ENCODE data around the gene EFS. TPM values are rescaled to one million over a fixed set of nuclear protein-coding genes. Genes with fewer than 3 reads are reported as not detected.
A peak's percentile ranks its signal among the peaks of the same experiment; 100 is the strongest.
"Not testable (repeated sequence)": the region's sequence is repeated elsewhere in the genome, so short reads cannot be mapped to it uniquely, and the experiment has no call there.

EFS gene
- total and polyA plus RNA-seq, 2 experiments from 2014 or later = 16.7 to 36.6 TPM

DNA sequence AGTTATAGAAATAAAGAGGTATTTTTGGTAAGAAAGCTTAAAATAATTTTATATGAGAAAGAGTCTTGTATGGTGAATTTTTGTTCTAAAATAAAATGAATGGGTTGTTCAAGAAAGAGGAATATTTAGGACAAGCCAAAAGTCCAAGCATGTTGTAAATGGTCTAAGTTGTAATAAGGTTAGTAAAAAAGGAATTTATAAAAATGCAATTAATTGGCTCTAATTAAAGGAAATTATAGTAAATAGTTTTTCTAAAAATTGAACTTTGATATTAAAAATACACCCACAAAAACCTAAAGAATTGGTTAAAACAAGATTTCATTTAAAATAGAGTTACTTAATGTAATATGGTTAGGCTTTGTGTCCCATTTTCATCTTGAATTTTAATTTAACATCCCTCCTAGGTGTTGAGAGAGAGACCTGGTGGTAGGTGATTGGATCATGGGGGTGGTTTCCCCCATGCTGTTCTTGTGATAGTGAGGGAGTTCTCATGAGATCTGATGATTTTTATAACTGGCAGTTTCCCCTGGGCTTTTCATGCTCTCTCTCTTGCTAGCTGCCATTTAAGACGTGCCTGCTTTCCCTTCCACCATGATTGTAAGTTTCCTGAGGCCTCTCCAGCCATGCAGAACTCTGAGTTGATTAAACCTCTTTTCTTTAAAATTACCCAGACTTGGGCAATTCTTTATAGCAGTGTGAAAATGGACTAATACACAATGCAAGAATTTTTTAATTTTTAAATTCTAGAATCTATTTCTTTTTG is 25.3 kb downstream of the EFS start:
- no peak for TF ChIP-seq CTCF (IDR thresholded peaks at IDR 0.05; ENCODE audit: low read depth, low read length)
- Histone ChIP-seq H3K27ac (no peak overlapping the region), H3K36me3 (no peaks in the 10 kb centered on the region), H3K27me3 (no peaks in the 10 kb centered on the region), H3K9me3 (ENCODE audit: low read depth) (no peaks in the 10 kb centered on the region), H3K4me3 (no peak overlapping the region), H3K4me1 (ENCODE audit: low read depth) (no peaks in the 10 kb centered on the region)
- DNase-seq (ENCODE audit: low read depth in 1 of 2, low spot score in 1 of 2) = no peak

- no peak overlapping the region for H3K4me3 ChIP-seq
- no peaks in the 10 kb centered on the region for H3K27me3 ChIP-seq
- H3K27ac ChIP-seq = no peak overlapping the region
- H3K36me3 ChIP-seq = no peaks in the 10 kb centered on the region
- H3K9me3 ChIP-seq (ENCODE audit: low read depth) = no peaks in the 10 kb centered on the region
- no peak for TF ChIP-seq CTCF (IDR thresholded peaks at IDR 0.05; ENCODE audit: low read depth, low read length)
- DNase-seq (ENCODE audit: low read depth in 1 of 2, low spot score in 1 of 2) = no peak
- H3K4me1 ChIP-seq (ENCODE audit: low read depth) = no peaks in the 10 kb centered on the region
Observed at GRCh38 chr14:23335623-23336022, 29.3 kb downstream of the EFS start.

DNA sequence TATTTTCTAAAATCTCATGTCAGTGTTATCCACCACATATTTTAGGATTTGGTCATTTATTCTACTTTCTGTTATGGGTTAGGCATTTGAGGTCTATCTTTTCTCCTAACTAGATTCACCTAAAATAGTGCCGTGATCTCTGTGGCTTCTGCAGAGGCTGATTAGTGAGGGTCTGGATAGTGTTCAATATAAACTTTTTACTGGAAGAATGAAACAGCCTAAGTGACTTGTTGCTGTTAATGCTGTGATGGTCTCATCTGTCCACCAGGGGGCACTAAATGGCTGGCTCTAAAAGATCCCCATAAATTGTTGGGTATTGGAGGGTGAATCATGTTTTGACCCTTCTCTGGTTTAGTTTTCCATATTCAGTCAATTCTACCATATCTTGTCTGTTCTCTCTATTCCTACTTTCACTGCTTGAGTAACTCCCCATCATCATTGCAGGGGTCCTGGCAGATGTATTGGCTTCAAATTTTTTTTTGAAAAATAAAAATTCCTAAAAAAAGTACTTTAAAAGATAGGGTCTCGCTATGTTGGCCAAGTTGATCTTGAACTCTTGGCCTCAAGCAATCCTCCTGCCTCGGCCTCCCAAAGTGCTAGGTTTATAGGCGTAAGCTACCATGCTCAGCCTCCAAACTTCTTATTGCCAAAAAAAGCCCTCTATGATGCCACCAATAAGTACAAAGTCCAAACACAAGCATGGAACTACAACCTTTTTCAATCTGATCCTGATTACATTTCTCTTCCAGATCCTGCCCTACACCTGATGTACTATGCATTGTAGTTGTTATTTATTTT is 36.8 kb downstream of the EFS start:
- peak; percentile 74 for TF ChIP-seq CTCF (IDR thresholded peaks at IDR 0.05; ENCODE audit: low read depth, low read length)
- Histone ChIP-seq H3K36me3 (peaks cover 19% of the 10 kb centered on the region), H3K27ac (no peak overlapping the region), H3K27me3 (no peaks in the 10 kb centered on the region), H3K9me3 (ENCODE audit: low read depth) (no peaks in the 10 kb centered on the region), H3K4me1 (ENCODE audit: low read depth) (peaks cover 4% of the 10 kb centered on the region), H3K4me3 (no peak overlapping the region)
- peak; percentile 80 to 87 for DNase-seq (ENCODE audit: low read depth in 1 of 2, low spot score in 1 of 2)

DNA sequence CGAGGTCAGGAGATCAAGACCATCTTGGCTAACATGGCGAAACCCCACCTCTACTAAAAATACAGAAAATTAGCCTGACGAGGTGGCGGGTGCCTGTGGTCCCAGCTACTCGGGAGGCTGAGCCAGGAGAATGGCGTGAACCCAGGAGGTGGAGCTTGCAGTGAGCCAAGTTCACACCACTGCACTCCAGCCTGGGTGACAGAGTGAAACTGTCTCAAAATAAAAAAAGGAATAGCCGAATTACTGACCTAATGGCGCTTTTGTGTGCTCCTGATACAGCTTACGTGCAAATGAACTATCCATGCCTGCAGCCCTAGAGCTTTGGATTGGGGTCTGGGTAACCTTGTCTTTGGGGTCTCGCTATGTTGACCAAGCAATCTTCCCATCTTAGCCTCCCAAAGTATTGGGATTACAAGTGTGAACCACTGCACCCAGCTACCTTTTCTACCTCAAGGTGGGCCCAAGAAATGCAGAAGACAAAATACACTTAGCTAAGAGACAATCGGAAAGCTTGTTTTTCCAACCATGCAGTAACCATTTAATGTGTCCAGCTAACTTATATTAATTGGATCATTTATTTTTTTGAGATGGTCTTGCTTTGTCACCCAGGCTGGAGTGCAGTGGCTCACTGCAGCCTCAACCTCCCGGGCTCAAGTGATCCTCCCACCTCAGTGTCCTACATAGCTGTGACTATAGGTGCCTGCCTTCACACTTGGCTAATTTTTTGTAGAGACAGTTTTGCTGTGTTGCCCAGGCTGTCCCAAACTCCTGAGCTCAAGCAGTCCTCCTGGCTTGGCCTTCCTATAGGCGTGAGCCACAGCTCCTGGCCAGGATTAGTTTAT is 38.3 kb downstream of the EFS start:
- no peak overlapping the region for H3K4me3 ChIP-seq
- H3K27me3 ChIP-seq = no peaks in the 10 kb centered on the region
- no peak for TF ChIP-seq CTCF (IDR thresholded peaks at IDR 0.05; ENCODE audit: low read depth, low read length)
- no peaks in the 10 kb centered on the region for H3K9me3 ChIP-seq (ENCODE audit: low read depth)
- DNase-seq (ENCODE audit: low read depth in 1 of 2, low spot score in 1 of 2) = no peak
- peaks cover 24% of the 10 kb centered on the region for H3K36me3 ChIP-seq
- peaks cover 10% of the 10 kb centered on the region for H3K4me1 ChIP-seq (ENCODE audit: low read depth)
- H3K27ac ChIP-seq = peak overlapping the region; percentile 54

DNA sequence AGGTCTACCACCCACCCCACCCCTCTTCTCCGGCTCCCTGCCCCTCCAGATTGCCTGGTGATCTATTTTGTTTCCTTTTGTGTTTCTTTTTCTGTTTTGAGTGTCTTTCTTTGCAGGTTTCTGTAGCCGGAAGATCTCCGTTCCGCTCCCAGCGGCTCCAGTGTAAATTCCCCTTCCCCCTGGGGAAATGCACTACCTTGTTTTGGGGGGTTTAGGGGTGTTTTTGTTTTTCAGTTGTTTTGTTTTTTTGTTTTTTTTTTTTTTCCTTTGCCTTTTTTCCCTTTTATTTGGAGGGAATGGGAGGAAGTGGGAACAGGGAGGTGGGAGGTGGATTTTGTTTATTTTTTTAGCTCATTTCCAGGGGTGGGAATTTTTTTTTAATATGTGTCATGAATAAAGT is 39.2 kb downstream of the EFS start:
- not testable (repeated sequence) for H3K9me3 ChIP-seq (ENCODE audit: low read depth); H3K4me3 ChIP-seq; DNase-seq (ENCODE audit: low read depth in 1 of 2, low spot score in 1 of 2); H3K27ac ChIP-seq; H3K27me3 ChIP-seq
- peaks cover 10% of the 10 kb centered on the region for H3K4me1 ChIP-seq (ENCODE audit: low read depth)
- peaks cover 24% of the 10 kb centered on the region for H3K36me3 ChIP-seq
